RPMI8226 (cell line): Measurements from ENCODE around the gene BANK1.

ENCODE experiments used
- DNase-seq: peaks from one replicate; pipeline ENCODE4 v3.0.0-alpha.2; 2015

Gene BANK1

DNA sequence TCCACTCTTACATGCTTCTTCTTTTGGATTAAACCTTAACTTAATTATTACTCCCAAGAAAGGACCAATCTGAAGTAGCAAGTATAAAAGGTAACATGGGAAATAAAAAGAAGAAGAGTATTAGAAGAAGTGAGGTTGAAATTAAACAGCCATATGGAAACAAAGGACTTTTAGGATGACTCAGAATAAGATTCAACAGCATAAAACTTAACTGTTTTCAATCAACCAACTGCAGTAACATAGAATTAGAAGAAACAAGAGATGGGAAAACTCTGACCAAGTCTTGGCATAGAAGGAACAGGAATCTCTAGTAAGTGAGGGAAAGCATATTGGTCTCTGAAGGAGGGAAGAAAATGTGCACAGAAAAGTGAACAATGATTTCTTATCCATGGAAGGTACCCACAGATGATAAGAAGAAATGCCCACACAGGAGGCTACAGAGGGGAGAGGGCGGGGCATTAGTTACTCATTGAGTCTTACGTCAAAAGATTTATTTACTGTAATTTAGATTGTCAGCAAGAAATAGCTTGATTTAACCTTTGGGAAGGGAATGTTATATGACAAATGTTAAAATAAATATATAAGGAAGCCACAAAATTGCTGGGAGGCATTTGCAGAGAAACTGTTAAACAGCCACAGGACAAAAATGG lies 177.3 kb downstream of the BANK1 start:
- no peak for DNase-seq

DNA sequence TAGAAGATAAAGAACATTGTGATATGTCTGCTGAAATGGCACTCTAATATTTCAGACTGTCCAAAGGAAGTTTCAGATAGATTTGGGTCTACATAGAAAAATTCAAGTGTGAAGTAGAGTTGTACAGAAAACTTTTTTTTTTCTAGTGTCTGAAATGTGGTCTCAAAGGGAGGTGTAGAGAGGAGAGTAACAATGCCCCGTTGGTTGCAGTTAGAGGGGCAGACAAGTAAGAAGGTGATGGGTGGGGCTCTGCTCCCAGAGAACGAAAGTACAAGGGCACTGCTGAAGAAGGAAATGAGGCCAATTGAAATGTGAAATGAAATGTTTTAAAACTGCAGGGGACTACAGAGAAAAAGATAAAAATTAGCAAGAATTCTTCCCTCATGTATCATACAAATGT lies 177.8 kb downstream of the BANK1 start:
- no peak for DNase-seq

DNA sequence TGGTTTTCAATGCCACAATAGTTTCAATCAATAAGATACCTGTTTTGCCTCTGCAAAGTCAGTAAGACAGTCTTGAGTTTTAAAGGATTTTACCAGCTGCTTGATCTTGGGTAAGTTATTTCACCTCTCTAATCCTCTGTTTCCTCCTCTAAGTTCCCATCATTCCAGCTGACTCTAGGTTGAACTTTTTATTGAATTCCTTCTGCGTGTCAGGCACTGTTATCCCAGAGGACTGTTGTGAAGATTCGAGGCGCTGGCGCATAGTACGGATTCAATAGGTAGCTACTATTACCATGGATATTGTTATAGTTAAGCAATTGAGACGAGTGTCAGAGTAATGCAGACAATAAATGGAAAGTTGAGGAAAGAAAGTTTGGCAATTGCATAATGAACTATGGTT lies 179.4 kb downstream of the BANK1 start:
- no peak for DNase-seq

DNA sequence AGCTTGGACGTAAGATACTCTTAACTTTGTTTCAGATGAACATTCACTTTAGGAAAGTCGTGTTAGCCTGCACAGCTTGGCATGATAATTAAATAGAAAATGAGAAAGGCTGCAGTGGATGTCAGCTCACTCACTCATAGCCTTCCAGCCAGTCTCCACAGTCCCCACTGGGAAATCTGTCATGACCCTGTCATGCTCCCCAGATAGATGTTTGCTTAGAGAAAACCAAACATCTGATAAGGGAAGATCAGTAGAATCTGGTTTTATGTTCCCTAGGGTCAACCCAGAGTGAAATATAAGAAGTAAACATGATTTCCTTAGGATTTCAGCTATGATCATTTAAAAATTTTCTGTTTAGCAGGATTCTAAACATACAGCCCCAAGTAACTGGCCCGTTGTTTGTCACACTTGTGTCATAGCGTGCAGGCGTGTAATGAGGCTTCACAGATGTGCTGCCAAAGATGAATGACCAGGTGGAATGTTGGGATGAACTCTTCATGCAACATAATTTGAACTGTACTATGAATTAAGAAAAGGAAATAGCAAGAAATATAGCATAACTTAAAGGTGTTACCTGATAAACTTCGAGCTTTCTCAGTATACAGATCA lies 180.1 kb downstream of the BANK1 start:
- no peak for DNase-seq

DNA sequence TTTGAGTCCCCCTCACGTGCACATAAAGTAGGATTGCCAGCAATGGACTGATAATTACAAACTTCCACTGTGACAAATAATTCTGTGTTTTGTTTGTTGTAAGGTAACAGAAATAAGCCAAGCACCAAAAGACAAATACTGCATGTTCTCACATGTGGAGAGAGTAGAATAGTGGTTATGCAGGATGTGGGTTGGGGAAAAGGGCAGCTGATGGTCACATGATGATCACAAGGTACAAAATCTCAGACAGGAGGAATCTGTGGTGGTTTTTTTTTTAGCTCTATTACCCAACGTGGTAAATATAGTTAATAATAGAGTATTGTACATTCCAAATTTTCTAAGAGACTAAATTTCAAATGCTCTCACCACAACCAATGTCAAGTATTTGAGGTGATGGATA lies 182.3 kb downstream of the BANK1 start:
- no peak for DNase-seq

DNA sequence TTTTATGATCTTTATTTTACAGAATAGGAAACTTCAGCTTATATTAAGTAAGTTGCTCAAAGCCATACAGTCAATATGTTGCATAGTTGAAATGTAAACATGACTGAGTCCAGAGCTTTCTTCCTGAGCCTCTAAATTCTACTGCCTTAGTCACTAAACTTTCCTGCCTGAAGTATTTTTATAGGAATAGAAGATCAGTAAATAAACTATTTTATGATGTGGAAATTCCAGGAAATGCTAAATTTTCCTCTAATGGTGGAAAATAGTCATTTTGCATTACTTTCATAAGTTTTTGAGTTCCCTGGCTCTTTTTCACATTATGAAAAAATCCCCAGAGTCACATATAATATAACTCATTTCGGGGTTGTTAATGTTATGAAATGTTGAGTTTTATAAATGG lies 182.8 kb downstream of the BANK1 start:
- no peak for DNase-seq

DNA sequence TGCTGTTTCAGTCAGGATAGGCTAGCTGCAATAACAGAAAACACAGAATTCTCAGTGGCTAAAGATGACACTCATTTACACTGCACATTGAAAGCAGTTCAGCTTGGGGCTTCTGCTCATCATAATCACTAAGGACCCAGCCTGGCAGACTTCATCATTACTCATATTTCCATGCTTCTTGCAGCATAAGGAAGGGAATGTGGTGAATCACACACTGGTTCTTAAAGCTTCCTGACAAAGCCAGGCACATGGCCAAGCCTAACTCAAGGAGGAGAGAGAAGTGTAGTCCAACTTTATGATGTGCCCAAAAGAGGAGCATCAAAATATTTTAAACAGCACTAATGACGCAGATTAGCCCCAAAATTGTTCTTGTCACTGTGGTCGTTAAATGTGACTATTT lies 186.5 kb downstream of the BANK1 start:
- no peak for DNase-seq

DNA sequence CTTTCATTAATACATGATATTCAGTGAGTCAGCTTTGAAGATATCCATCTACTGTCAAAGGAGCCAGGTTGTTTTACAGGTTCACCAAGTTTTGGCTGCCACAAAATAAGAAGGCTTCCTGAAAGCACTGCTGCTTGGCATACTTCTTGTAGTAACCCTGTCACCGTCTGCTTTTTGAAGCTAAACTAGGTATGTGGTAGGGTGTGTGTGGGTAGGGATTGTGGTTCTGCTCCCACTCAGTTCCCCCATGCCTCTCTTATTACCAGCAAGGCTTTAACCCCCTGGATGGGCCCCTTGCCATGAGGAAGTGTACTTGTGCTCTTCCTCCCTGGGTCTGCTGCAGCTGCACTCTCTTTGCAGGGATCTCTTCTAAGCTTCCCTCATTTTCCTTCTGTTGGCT lies 191.2 kb downstream of the BANK1 start:
- no peak for DNase-seq

DNA sequence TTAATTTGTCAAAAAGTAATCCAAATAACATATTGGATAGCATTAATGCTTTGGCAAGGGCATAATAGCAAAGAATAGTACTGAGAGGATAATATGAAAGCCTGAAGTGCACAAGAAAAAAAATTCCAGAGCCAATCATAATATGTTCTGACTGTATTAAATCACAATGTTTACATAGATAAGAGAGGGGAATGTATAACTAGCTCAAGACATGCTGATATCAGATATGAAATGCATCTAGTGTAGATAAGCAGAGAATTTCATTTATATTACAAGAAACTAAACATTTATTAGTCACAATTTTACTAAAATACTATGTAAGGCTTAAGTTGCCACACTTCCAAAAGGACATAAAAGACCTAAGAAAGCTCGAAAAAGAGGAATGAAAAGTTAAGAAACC lies 193.3 kb downstream of the BANK1 start:
- no peak for DNase-seq

DNA sequence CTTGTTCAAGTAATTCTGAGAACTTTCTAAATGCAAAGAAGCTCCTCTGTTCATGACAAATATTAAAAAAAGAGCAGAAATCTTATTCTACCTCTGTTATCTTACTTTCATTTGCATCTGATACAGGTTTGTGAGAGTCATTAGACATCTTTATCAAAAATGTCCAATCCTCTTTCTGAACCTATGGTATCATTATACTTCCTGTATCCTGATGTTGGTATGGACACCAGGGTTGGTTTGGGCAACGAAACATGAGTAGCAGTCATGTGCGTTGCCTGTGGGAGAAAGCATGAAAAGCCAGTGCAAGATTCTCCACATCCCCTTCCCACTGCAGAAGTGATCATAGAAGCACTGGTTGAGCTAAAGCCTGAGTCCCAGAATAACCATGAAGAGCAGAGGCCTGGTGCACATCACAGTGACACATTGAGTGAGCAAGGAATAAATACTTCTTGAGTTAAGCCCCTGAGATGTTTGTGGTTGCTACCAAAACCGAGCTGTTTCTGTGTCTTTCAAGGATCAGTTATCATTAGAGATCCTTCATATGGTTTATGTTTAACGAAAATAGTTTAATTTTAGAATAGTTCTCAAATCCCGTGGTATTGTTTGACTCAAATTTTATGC lies 197.2 kb downstream of the BANK1 start:
- DNase-seq: no peak

DNA sequence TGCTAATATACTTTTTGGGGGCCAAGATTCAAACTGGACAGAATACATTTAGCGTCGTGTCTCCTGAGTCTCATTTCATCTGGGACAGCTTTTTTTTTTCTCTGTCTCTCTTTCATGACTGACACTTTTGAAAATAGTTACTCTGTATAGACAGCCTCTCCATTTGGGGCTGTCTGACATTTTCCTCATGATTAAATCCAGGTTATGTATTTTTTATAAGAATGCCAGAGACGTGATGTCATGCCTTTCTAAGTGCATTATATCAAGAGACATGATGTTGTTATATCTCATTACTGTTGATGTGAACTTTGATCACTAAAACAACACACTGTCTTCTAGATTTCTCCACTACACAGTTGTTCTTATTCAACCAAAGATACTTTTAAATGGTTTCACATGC lies 199.0 kb downstream of the BANK1 start:
- DNase-seq: no peak

DNA sequence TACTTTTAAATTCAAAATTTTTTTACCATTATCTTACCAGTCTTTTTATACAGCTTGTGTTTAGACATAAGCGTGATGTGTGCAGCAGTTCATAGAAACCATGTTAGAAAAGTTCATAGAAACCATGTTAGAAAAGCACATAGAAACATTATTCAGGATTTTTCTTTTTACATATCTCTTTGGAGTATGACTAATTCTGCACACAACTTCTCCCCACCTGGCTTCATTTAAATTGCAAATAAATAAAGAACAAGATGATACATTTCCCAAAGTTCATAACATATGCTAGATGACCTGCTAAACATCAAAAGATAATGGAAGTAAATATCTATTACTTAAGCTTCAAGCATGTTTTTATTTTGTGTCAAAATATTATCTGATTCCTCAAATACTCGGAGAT lies 201.9 kb downstream of the BANK1 start:
- DNase-seq: no peak

DNA sequence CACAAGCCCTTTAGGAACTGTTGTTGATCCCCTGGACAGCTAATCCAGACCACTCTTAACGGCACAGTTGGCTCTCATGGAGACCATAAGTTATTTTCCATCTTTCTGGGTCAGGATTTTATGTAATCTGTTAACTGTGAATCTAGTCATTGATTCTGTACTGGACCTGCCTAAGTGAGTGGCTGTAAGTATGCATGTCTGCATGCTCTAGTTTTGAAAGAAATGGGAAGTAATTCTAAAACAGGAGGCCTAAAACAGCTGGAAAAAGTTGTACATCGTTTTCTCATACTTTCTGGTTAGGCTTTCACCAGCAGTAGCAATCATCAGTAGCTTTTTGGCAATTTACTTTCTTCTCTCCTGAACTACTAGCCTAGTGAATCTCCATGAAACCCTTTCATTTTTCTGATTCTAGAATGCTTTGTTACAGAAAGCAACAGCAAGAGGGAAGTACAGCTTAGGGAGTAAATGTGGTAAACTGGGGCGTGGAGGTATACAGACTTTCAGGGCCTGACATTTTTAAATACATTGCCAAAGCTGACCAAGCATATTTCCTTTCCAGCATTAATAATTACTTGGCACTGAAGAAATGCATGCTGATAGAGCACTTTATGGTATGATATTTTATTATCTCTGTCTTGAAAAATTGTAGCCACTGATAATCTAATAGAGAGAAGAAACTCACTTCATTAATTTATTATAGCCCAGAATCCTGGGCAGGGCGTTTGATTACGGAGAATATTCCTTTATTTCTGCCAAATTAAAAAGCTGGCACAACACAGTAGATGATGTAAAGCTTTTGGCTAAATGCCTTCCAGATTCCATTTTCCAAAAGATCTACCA lies 202.7 kb downstream of the BANK1 start:
- no peak for DNase-seq

DNA sequence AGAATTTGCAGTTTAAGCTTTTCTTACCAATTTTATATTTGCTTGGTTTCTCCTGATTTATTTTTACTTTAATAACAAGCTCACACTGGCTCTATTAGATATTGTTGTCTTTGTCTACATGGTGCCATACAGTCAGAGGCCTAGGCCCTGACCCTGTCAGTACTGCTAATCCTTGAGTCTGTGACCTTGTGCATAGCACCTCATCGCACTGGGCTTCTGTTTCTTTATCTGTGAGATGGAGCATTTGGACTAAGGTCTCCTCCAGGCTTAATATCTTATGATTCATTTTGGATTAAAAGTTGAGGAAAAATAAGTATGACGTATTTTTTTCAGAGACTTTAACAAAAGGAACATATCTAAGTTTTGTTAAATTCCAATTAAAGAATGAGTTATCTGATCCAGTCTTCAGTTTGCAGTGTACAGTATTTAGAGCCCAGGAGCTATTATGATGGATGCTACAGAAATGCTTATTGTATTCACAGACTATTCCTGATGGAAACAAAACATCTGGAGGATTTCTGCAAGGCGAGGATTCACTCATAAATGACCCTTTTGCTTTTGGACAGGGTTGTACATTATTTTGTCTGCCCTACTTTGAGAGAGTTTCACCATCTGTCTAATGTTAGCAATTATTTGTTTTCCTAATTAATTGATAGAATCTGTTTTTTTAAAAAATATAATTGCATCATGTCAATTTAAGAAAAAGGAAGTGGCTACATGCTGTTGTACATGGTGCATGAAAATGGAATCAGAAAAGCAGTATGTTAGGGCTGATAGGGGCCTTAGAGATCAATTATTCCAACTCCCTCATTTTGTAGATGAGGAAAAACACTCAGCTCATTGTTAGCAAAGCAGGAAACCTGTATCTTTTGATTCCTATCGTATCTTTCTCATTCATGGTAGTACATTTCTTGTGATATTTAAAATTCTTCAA lies 203.6 kb downstream of the BANK1 start:
- no peak for DNase-seq

DNA sequence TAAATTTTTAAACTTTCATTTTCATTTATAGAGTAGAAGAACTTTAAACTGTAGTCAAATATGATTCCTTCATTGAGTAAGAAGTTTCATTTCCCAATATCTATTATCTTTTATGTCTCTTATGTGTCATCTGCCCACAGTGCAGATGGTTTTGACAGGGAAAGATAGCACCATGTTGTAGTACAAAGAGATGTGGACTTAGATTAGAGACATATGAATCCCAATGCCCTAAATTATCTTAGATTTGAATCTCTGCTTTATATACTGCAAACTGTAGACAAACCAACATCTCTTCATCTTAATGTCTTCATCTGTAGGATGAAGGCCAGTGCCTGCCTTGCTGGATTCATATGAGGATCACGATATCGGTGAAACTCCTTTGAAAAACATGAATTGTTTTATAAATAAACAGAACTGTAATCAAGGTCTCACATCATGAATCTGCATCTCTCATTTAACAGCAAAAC lies 217.5 kb downstream of the BANK1 start:
- no peak for DNase-seq

DNA sequence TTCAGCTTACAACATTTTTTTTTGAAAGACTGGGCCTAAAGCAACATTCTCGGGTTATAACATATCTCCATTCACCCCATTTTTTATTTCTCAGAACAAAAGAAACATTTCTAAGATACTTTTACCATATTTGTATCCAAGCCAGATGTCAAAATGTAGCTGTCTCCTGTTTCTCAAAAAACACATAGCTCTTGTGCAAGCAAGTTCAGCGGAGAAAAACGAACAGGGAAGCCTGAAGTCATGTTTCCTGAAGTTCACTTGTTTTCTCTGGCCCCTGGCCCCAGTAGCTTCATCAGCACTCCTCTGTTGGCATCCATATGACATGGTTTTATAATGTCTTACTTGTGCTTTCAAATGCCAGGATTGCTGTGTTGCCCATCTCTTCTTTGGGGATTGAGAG lies 218.2 kb downstream of the BANK1 start:
- no peak for DNase-seq

DNA sequence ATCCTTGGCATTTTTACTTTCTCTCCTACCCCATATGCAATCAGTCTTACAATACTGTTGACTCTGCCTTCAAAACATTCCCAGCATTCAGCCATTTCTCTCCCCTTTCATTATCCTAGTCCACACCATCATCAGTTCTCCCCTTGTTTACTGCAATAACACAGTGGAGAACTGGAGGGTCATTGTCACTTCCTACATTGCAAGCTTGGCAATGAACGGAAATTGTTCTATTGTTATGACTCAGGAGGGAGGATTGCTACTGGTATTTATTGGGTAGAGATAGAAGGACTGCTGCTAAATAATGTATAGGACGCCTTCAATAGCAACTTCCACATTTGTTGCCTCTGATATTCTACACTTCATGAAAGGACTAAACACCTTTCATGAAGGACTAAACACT lies 231.8 kb downstream of the BANK1 start:
- no peak for DNase-seq

DNA sequence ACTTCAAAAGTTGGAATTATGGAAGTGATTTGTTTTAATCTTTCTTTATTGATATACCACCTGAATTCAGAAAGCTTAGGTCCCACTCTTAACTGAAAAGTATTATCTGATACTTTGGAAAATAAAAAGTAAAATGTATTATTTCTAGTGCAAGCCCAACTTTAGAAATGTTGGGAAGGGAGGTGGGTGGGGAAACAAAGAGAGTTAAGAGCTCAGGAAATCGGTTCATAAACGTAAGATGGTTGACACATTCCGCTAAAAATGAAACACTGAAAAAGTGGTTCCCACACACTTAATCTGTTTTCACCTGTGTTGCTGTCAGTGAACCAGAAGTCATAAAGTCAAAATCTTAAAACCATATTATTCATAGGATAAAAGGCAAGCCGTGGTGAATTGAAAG lies 237.4 kb downstream of the BANK1 start:
- DNase-seq: no peak

DNA sequence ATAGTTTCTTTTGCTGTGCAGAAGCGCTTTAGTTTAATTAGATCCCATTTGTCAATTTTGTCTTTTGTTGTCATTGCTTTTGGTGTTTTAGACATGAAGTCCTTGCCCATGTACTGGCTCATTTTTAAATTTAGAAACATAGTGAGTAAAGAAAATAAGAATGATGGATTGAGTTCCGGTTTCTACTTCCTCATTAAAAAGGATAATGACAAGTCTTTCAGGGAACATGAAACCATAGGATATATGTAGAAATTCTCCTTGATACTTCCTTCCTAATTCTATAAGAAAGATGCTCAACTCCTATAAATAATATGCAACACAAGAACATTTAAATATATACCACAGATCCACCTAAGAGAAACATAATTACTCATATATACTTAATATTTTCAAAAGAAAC lies 240.9 kb downstream of the BANK1 start:
- no peak for DNase-seq

DNA sequence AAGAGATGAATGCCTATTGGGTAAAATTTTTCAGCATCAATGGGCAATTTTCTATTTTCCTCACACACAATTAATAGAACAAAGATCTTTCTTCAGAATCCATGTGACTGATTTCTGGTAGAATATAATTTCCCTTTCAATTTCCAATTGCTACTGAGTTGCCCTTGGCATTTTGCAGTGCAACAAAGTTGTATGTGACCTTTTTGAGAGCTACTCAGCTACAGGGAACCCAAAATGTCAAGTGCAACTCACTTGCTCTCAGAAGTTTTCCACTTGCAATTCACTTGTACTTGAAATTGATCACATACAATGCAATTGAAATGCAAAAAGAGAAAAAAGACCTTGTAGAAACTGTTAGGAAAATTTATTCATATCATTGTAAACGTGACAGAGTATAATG lies 245.5 kb downstream of the BANK1 start:
- no peak for DNase-seq

DNA sequence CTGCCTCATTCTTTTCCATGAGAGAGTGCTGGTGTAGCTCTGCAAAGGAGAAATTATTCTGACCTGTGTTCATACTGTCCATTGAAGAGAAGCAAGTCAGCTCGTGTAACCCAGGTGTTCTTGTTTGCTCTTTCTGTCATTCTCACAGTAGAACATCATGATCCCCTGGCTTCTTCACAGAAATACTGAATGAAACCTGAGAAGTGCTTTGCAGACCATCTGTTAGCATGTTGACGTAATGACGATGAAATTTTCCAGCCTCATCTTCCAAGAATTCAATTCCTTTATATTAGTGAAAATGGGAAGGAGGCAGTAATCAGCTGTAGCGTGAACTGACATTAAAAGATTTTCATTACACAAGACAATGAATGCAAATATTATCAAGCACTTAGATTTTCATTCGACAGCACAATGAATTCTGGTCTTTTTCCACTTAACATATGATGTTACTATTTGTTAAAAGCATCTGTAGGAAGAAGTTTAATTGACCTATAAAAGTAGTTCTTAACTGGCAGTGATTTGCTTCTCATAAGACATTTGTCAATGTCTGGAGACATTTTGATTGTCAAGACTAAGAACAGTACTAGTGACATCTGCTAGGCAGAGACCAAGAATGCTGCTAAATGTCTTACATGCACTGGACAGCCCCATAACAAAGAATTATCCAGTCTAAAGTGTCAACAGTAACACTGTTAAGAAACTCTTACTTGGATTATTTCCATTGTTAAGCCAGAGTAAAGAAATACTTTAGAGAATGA lies 246.3 kb downstream of the BANK1 start:
- no peak for DNase-seq

DNA sequence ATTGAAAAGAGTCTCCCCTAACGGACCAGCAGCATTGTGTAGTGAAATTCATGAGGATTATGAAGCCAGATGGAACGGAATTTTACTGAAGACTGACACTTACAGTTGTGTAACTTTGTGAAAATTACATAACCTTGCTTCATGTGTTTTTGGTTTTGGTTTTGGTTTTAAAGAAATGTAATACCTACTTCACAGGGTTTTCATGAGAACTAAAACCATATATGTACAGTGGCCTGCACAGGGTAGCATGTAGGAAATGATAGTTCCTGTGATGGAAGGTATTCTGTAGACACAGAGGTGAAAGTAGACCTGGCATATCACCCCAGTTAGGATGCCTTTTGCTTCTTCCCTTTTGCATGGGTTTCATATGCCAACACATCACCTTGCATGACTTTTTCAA lies 247.0 kb downstream of the BANK1 start:
- DNase-seq: no peak
